ENCODE results near the gene P2RY8. TPM values are rescaled to one million over a fixed set of nuclear protein-coding genes. Genes with fewer than 3 reads are reported as not detected.
"Not testable (repeated sequence)": the region's sequence is repeated elsewhere in the genome, so short reads cannot be mapped to it uniquely, and the experiment has no call there.

The P2RY8 gene
- 1 to 10 TPM; 1.6 to 3.8 (median 2.2) TPM for total RNA-seq
- 2.2 TPM for polyA plus RNA-seq
- long read RNA-seq, donor 1, partial matches to known transcripts = 6 of 7 reads
- long read RNA-seq, donor 1, other reads (novel, unspliced or antisense) = 0 of 7 reads
- long read RNA-seq, donor 2, partial matches to known transcripts = 0 of 1 reads
- long read RNA-seq, donor 2, other reads (novel, unspliced or antisense) = 1 of 1 reads
- long read RNA-seq, donor 3, full-length matches to known transcripts = 2 of 8 reads
- long read RNA-seq, donor 3, partial matches to known transcripts = 0 of 8 reads
- long read RNA-seq, donor 3, other reads (novel, unspliced or antisense) = 6 of 8 reads
- long read RNA-seq, donor 4, partial matches to known transcripts = 0 of 4 reads
- long read RNA-seq, donor 4, other reads (novel, unspliced or antisense) = 4 of 4 reads

GRCh38 chrX:1537031-1537715 lies at the start of gene P2RY8:
TSS of gene P2RY8 (minus strand) at chrX:1537185. CDS start at chrX:1466558, 70,627 bp downstream.
- ATAC-seq = peak; percentile 71 to 84
- DNase-seq = peak; percentile 59 to 85 (median 68)
- H3K27ac ChIP-seq (ENCODE audit: low read length) = peak within 1 kb of the TSS; percentile 4

GRCh38 chrX:1584237-1585011 lies 47.4 kb upstream of the P2RY8 start:
- H3K4me3 ChIP-seq (ENCODE audit: low read length) = no peak overlapping the region
- WGBS = 88% methylated on average over 8 of the region's 8 CpGs
- no peak for DNase-seq
- H3K9me3 ChIP-seq (ENCODE audit: control insufficient read depth, low read length) = no peaks in the 10 kb centered on the region
- H3K27me3 ChIP-seq (ENCODE audit: control insufficient read depth, insufficient read depth) = no peaks in the 10 kb centered on the region
- no peak overlapping the region for H3K27ac ChIP-seq (ENCODE audit: low read length)
- intact Hi-C loops (cut with DNase I) = loop anchor here in 1 of 4 donors (5.0 kb wide), 1 partner anchor 132 kb away; the partner anchor contains the start of gene ASMTL
- ATAC-seq = no peak
- H3K4me1 ChIP-seq (ENCODE audit: control insufficient read depth, insufficient read depth, low read length) = no peaks in the 10 kb centered on the region

More at GRCh38 chrX:1537031-1537715, at the start of gene P2RY8:
- H3K4me1 ChIP-seq (ENCODE audit: control insufficient read depth, insufficient read depth, low read length) = no peaks in the 10 kb centered on the region
- H3K9me3 ChIP-seq (ENCODE audit: control insufficient read depth, low read length) = no peaks in the 10 kb centered on the region
- H3K4me3 ChIP-seq (ENCODE audit: low read length) = peak within 1 kb of the TSS; percentile 34
- H3K27me3 ChIP-seq (ENCODE audit: control insufficient read depth, insufficient read depth) = no peaks in the 10 kb centered on the region
- intact Hi-C loops (cut with DNase I) = no loop called here
- 49% methylated on average over 27 of the region's 27 CpGs for WGBS

- H3K4me1 ChIP-seq (ENCODE audit: control insufficient read depth, insufficient read depth, low read length) = no peaks in the 10 kb centered on the region
- no peak for DNase-seq
- 50% methylated on average over 26 of the region's 27 CpGs for WGBS
- no peak overlapping the region for H3K4me3 ChIP-seq (ENCODE audit: low read length)
- H3K27ac ChIP-seq (ENCODE audit: low read length) = no peak overlapping the region
- no peaks in the 10 kb centered on the region for H3K9me3 ChIP-seq (ENCODE audit: control insufficient read depth, low read length)
- no peak for ATAC-seq
- intact Hi-C loops (cut with DNase I) = loop anchor here in 1 of 4 donors (5.0 kb wide), 1 partner anchor 131 kb away; the partner anchor contains the start of gene ASMTL
- no peaks in the 10 kb centered on the region for H3K27me3 ChIP-seq (ENCODE audit: control insufficient read depth, insufficient read depth)
Observed at GRCh38 chrX:1582686-1583437, 45.9 kb upstream of the P2RY8 start.

- no peak overlapping the region for H3K4me3 ChIP-seq (ENCODE audit: low read length)
- ATAC-seq = peak; percentile 38 to 43
- H3K4me1 ChIP-seq (ENCODE audit: control insufficient read depth, insufficient read depth, low read length) = no peaks in the 10 kb centered on the region
- 36% methylated on average over 4 of the region's 4 CpGs for WGBS
- H3K27ac ChIP-seq (ENCODE audit: low read length) = no peak overlapping the region
- no peaks in the 10 kb centered on the region for H3K27me3 ChIP-seq (ENCODE audit: control insufficient read depth, insufficient read depth)
- intact Hi-C loops (cut with DNase I) = loop anchor here in 1 of 4 donors (5.0 kb wide), 1 partner anchor 129 kb away; the partner anchor contains the start of gene ASMTL
- DNase-seq = no peak
- H3K9me3 ChIP-seq (ENCODE audit: control insufficient read depth, low read length) = no peaks in the 10 kb centered on the region
Observed at GRCh38 chrX:1581132-1581531, 44.1 kb upstream of the P2RY8 start.

- H3K4me1 ChIP-seq (ENCODE audit: control insufficient read depth, insufficient read depth, low read length) = no peaks in the 10 kb centered on the region
- no peaks in the 10 kb centered on the region for H3K27me3 ChIP-seq (ENCODE audit: control insufficient read depth, insufficient read depth)
- ATAC-seq (no peak), DNase-seq (no peak)
- no peak overlapping the region for H3K27ac ChIP-seq (ENCODE audit: low read length)
- H3K4me3 ChIP-seq (ENCODE audit: low read length) = no peak overlapping the region
- 69% methylated on average over 6 of the region's 6 CpGs for WGBS
- no peaks in the 10 kb centered on the region for H3K9me3 ChIP-seq (ENCODE audit: control insufficient read depth, low read length)
- intact Hi-C loops (cut with DNase I) = loop anchor here in 1 of 4 donors (5.0 kb wide), 1 partner anchor 121 kb away; no protein-coding TSS in a partner anchor
Observed at GRCh38 chrX:1578511-1579173, 41.7 kb upstream of the P2RY8 start.

- no peaks in the 10 kb centered on the region for H3K27me3 ChIP-seq (ENCODE audit: control insufficient read depth, insufficient read depth)
- ATAC-seq = no peak
- no peak overlapping the region for H3K4me3 ChIP-seq (ENCODE audit: low read length)
- DNase-seq = no peak
- intact Hi-C loops (cut with DNase I) = loop anchor here in 1 of 4 donors (5.0 kb wide), 1 partner anchor 121 kb away; no protein-coding TSS in a partner anchor
- H3K4me1 ChIP-seq (ENCODE audit: control insufficient read depth, insufficient read depth, low read length) = no peaks in the 10 kb centered on the region
- no peak overlapping the region for H3K27ac ChIP-seq (ENCODE audit: low read length)
- H3K9me3 ChIP-seq (ENCODE audit: control insufficient read depth, low read length) = no peaks in the 10 kb centered on the region
- WGBS = 56% methylated on average over 2 of the region's 2 CpGs
Observed at GRCh38 chrX:1577845-1578244, 40.9 kb upstream of the P2RY8 start.

- WGBS = 57% methylated on average over 6 of the region's 6 CpGs
- no peaks in the 10 kb centered on the region for H3K9me3 ChIP-seq (ENCODE audit: control insufficient read depth, low read length)
- intact Hi-C loops (cut with DNase I) = loop anchor here in 1 of 4 donors (5.0 kb wide), 1 partner anchor 119 kb away; no protein-coding TSS in a partner anchor
- H3K4me1 ChIP-seq (ENCODE audit: control insufficient read depth, insufficient read depth, low read length) = no peaks in the 10 kb centered on the region
- no peaks in the 10 kb centered on the region for H3K27me3 ChIP-seq (ENCODE audit: control insufficient read depth, insufficient read depth)
- H3K27ac ChIP-seq (ENCODE audit: low read length) = no peak overlapping the region
- ATAC-seq (no peak), DNase-seq (no peak)
- no peak overlapping the region for H3K4me3 ChIP-seq (ENCODE audit: low read length)
Observed at GRCh38 chrX:1576201-1576992, 39.4 kb upstream of the P2RY8 start.

- H3K4me1 ChIP-seq (ENCODE audit: control insufficient read depth, insufficient read depth, low read length); H3K27me3 ChIP-seq (ENCODE audit: control insufficient read depth, insufficient read depth); DNase-seq; H3K27ac ChIP-seq (ENCODE audit: low read length); ATAC-seq; H3K9me3 ChIP-seq (ENCODE audit: control insufficient read depth, low read length); H3K4me3 ChIP-seq (ENCODE audit: low read length); intact Hi-C loops (cut with DNase I): not testable (repeated sequence)
- 92% methylated on average over 19 of the region's 19 CpGs for WGBS
Observed at GRCh38 chrX:1574181-1574580, 37.2 kb upstream of the P2RY8 start.

Data from right cardiac atrium (tissue), 5 donors.